Astrocyte of the spinal cord (primary cell): ENCODE measurements around the gene ADGRE2.
"Not testable (repeated sequence)": the region's sequence is repeated elsewhere in the genome, so short reads cannot be mapped to it uniquely, and the experiment has no call there.

Experiments
- DNase-seq: peaks from one replicate; pipeline ENCODE4 v3.0.0; 2011; ENCODE audit warnings: low read depth, low spot score
- H3K4me3 ChIP-seq: 2 replicates; pipeline ENCODE4 v1.5.1; 2011; ENCODE audit warnings: low read depth, mild to moderate bottlenecking, low read length, moderate library complexity
- in situ Hi-C: cut with HindIII; loops from 2 replicates; pipeline ENCODE4 v1.10.0; 2017; ENCODE audit warnings: low sequenced_read_pairs
- TF ChIP-seq, protein P1 (sequence below): IDR thresholded peaks from 2 replicates; pipeline ENCODE4 v1.5.1; 2012; ENCODE audit warnings: low read depth, mild to moderate bottlenecking, low read length, inconsistent platforms

The ADGRE2 gene

DNA sequence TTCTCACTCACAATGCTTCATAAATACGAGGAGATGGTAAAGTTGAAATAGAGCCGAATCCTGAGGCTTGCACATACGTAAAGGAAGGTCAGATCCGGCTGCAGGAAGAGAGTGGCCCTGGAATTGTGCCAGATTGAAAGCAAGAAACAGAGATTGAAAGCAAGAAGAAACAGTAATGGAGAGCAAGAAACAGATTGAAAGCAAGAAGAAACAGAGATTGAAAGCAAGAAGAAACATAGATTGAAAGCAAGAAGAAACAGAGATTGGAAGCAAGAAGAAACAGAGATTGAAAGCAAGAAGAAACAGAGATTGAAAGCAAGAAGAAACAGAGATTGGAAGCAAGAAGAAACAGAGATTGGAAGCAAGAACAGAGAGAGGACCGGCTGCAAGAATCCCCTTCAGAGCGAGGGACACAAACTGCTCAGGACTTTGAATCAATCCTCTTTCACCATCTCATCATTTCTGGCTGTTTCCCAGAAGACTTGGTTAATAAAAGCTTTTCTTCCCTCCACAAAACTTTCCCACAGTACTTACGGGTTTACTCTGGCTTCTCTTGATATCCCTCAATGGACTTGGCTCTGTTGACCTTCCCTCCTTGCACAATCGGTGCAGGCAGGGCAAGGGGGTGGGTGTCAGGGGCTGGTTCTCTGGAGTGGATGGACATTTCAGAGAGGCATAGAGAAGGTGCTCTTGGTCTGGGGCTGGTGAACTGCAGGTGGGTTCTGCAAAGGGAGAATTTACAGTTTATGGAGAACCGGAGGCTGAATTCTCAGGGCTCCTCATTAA, 31.1 kb upstream of the ADGRE2 start:
- in situ Hi-C loops = no loop called here
- TF ChIP-seq, protein P1, sequence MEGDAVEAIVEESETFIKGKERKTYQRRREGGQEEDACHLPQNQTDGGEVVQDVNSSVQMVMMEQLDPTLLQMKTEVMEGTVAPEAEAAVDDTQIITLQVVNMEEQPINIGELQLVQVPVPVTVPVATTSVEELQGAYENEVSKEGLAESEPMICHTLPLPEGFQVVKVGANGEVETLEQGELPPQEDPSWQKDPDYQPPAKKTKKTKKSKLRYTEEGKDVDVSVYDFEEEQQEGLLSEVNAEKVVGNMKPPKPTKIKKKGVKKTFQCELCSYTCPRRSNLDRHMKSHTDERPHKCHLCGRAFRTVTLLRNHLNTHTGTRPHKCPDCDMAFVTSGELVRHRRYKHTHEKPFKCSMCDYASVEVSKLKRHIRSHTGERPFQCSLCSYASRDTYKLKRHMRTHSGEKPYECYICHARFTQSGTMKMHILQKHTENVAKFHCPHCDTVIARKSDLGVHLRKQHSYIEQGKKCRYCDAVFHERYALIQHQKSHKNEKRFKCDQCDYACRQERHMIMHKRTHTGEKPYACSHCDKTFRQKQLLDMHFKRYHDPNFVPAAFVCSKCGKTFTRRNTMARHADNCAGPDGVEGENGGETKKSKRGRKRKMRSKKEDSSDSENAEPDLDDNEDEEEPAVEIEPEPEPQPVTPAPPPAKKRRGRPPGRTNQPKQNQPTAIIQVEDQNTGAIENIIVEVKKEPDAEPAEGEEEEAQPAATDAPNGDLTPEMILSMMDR = no peak
- H3K4me3 ChIP-seq = no peak overlapping the region
- DNase-seq = no peak

DNA sequence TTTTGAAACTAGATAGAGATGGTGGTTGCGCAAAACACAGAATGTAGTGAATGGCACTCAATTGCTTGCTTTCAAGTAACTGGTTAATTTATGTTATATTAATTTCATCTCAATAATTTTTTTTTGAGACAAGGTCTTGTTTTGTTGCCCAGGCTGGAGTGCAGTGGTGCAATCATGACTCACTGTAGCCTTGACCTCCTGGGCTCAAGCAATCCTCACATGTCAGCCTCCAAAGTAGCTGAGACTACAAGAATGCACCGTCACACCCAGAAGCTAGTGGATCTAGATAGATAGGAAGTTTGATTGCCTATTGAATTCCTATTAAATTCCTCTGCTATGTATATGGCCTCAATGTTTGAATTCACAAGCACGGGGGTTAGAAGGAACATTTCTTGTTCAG, 26.4 kb upstream of the ADGRE2 start:
- TF ChIP-seq, protein P1 = no peak
- no peak overlapping the region for H3K4me3 ChIP-seq
- no peak for DNase-seq
- in situ Hi-C loops = no loop called here

DNA sequence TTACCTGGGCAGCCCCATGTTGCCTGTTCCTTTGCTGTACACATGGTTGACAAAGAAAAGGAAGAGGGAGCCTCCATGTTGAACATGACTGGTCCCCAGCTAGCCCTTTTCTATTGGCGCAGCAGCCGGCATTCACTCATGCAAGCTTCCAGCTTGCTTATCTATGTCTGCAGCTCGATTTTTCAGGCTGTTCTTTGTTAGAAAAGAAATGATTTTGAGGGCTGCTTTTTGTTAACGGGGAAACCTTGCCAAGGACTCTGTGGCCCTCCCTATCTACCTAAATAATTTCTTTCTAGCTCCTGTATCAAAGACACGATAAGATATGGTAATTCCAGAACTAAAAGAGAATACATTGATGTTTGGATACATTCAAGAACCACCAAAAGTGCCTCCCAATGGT, 20.4 kb upstream of the ADGRE2 start:
- H3K4me3 ChIP-seq = no peak overlapping the region
- DNase-seq = no peak
- in situ Hi-C loops = no loop called here
- TF ChIP-seq, protein P1 = no peak

DNA sequence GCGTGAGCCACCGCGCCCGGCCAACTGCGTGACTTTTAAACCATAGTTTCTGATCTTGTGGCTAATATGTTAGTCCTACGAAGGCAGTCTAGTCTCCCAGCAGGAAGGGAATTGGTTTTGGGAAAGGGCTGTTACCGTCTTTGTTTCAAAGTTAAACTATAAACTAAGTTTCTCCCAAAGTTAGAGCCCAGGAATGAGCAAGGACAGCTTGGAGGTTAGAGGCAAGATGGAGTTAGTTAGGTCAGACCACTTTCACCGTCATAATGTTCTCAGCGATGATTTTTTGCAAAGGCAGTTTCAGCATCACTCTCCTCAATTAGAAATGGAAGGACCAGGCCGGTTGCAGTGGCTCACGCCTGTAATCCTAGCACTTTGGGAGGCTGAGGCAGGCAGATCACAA, 17.7 kb upstream of the ADGRE2 start:
- in situ Hi-C loops = no loop called here
- H3K4me3 ChIP-seq = no peak overlapping the region
- TF ChIP-seq, protein P1 = no peak
- DNase-seq = no peak

DNA sequence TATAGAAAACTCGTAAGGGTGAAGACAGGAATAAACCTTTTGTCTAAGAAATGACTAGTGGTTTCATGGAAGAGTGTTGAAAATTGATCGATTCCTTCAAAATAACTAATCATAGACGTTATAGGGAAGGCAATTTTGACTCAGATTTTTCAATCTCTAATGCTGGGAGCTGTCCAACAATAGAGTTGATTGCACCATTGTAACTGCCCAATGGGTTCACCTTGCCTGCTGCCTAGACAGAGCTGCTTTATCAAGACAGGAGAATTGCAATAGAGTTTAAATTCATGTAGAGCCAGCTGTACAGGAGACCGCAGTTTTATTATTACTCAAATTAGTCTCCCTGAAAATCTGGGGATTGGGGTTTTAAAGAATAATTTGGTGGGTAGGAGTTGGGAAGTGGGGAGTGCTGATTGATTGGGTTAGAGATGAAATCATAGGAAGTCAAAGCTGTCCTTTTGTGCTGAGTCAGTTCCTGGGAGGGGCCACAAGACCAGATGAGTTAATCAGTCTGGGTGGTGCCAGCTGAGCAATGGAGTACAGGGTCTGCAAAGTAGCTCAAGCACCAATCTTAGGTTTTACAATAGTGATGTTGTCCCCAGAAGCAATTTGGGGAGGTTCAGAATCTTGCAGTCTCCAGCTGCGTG, 16.8 kb upstream of the ADGRE2 start:
- DNase-seq = no peak
- no peak overlapping the region for H3K4me3 ChIP-seq
- in situ Hi-C loops = no loop called here
- TF ChIP-seq, protein P1 = no peak

DNA sequence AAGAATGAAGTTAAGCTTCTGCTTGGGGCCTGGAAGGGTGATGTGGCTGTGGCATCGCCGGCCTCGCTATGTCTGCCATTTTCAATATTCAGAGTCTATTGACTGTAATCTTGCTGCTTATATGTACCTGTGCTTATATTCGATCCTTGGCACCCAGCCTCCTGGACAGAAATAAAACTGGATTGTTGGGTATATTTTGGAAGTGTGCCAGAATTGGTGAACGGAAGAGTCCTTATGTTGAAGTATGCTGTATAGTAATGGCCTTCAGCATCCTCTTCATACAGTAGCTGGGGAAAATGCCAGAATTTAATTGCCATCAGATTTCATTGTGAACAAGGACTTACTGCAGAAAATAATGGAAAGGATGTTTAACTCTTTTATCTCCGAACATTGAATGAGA, 13.9 kb upstream of the ADGRE2 start:
- in situ Hi-C loops, H3K4me3 ChIP-seq, DNase-seq: not testable (repeated sequence)

DNA sequence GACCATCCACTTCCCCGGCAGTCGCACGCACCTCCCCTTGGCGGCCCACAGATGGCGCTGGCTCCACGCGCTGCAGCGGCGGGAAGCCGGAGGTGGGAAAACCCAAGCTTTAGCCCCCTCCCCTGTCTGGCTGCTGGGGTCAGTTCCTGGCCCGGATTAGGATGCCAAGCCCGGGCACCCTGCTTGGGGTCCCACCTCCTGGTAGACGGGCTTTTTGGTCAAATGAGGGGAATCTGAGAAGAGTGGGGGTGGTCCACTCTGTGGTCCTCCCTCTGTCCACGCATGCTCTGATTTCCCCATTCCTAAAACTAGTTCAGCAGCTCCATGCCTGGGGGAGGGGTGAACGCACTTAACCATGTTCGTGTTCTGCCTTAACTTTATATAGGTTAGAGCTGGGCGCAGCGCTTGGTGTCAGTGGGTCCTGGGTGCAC, 8.1 kb upstream of the ADGRE2 start:
- in situ Hi-C loops = no loop called here
- no peak overlapping the region for H3K4me3 ChIP-seq
- DNase-seq = no peak
- TF ChIP-seq, protein P1 = peak; percentile 58

DNA sequence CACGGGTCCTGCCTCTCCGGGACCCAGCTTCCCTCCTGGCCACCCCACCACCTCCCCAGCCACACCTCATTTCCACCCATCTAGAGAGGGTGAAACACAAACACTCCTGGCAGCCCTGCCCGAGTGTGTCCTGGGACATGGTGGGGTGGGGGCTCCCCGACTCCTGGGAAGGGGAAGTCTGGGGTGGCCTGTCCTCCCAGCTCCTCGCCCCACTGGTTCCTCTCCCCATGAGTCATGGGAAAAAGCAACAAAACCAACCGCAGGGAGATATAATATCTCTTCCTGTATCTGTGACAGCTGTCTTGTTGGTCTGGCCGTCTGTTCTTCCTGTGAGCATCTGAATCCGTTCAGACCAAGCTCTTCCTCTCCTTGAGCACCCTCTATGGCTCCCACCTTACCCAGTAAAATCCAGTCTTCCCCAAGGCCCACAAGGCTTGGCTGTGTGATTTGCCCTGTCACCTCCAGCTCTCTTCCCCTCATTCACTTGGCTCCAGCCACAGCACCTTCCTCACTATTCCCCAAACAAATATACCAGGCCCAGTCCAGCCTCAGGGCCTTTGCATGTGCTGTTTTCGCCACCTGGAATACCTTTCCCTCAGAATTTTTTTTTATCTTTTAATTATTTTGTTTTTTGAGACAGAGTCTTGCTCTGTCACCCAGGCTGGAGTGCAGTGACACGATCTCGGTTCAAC, 6.9 kb upstream of the ADGRE2 start:
- in situ Hi-C loops, H3K4me3 ChIP-seq, DNase-seq: not testable (repeated sequence)

DNA sequence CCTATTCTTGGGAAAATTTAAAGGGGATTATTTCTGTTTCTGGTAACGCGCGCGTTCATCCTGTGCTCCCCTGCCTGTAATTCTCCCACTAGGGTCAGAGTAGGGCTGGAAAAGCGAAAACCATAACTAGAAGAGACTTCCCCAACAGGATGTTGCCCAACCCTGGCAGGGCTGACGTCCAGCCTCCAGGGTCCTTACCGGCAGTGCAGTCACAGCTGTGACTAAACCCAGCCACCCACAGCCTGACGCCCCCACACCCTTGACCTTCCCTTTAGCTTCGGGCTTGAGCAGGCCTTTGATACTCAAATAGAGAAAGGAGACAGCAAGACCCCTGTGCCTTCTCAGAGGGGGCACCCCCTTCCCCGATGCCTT, 6.4 kb upstream of the ADGRE2 start:
- DNase-seq = peak; percentile 2
- H3K4me3 ChIP-seq, in situ Hi-C loops: not testable (repeated sequence)
